Activated naive CD8-positive, alpha-beta T cell treated with anti-CD3 and anti-CD28 coated beads, Interleukin-2, amount 10 ng/mL, durations not matched to agents 7 days and 5 days (primary cell): ENCODE results near the gene CIB2. TPM values are rescaled to one million over a fixed set of nuclear protein-coding genes. Genes with fewer than 3 reads are reported as not detected.
A peak's percentile ranks its signal among the peaks of the same experiment; 100 is the strongest.

Experiments used
- ATAC-seq: fragments of 150-1000 bp; cut with Tn5 transposase; one replicate; pipeline ENCODE4 v1.10.0; 2021; ENCODE audit warnings: low read depth, moderate library complexity
- POLR2A ChIA-PET: fragments of 350-600 bp; sonication (Branson Sonifier 250); formaldehyde crosslinking; loops from one replicate; lab custom pipeline; 2021; ENCODE audit warnings: antibody characterized with exemption; lab: Charles Lee
- DNase-seq: peaks from one replicate; pipeline ENCODE4 v3.0.0; 2021
- H3K27ac Mint-ChIP-seq: one replicate; pipeline ENCODE4 v1.8.0; 2022; ENCODE audit warnings: mild to moderate bottlenecking, mixed read lengths
- H3K27me3 Mint-ChIP-seq: one replicate; pipeline ENCODE4 v1.8.0; 2022; ENCODE audit warnings: mild to moderate bottlenecking, moderate library complexity, mixed read lengths
- H3K36me3 Mint-ChIP-seq: one replicate; pipeline ENCODE4 v1.8.0; 2021; ENCODE audit warnings: mild to moderate bottlenecking, mixed read lengths
- H3K4me1 Mint-ChIP-seq: one replicate; pipeline ENCODE4 v1.8.0; 2021; ENCODE audit warnings: mixed read lengths
- H3K4me3 Mint-ChIP-seq: one replicate; pipeline ENCODE4 v1.8.0; 2022; ENCODE audit warnings: mild to moderate bottlenecking, moderate library complexity, mixed read lengths
- H3K9me3 Mint-ChIP-seq: one replicate; pipeline ENCODE4 v1.8.0; 2021; ENCODE audit warnings: mixed read lengths
- total RNA-seq, 2 experiments: library from RNA; stranded (reverse); gene quantifications; one replicate each; pipeline ENCODE4 v1.2.3, GENCODE V29; 2021

Gene CIB2
- total RNA-seq = 1 to 10 TPM in 1 of 2 experiments, under 1 TPM in 1; 0.88 to 1.5 TPM

- ATAC-seq = peak; percentile 87
- peak; percentile 93 for DNase-seq
- Mint-ChIP-seq H3K27ac (peak within 1 kb of the TSS; percentile 80), H3K36me3 (no peaks in the 10 kb centered on the region), H3K9me3 (no peaks in the 10 kb centered on the region), H3K4me1 (peaks cover 18% of the 10 kb centered on the region), H3K27me3 (peaks cover 3% of the 10 kb centered on the region), H3K4me3 (peak within 1 kb of the TSS; percentile 87)
- POLR2A ChIA-PET = interaction anchor here (0.7 to 2.8 kb wide), 5 partner anchors 17 to 74 kb away, joined by 3 to 16 read pairs (median 5); partner anchors contain the start of gene IDH3A
These were observed at the start of gene CIB2 for GRCh38 chr15:78131295-78132061. CIB2 (minus strand) TSS chr15:78131445; CDS start chr15:78131215, 230 bp downstream.

GRCh38 chr15:78179906-78180305 is 48.7 kb upstream of the CIB2 start:
- H3K27me3 Mint-ChIP-seq = peaks cover 6% of the 10 kb centered on the region
- H3K9me3 Mint-ChIP-seq = no peaks in the 10 kb centered on the region
- DNase-seq = no peak
- no peak for ATAC-seq
- POLR2A ChIA-PET = no interaction called here
- no peak overlapping the region for H3K27ac Mint-ChIP-seq
- H3K4me3 Mint-ChIP-seq = no peak overlapping the region
- peaks cover 6% of the 10 kb centered on the region for H3K4me1 Mint-ChIP-seq
- no peaks in the 10 kb centered on the region for H3K36me3 Mint-ChIP-seq

DNA sequence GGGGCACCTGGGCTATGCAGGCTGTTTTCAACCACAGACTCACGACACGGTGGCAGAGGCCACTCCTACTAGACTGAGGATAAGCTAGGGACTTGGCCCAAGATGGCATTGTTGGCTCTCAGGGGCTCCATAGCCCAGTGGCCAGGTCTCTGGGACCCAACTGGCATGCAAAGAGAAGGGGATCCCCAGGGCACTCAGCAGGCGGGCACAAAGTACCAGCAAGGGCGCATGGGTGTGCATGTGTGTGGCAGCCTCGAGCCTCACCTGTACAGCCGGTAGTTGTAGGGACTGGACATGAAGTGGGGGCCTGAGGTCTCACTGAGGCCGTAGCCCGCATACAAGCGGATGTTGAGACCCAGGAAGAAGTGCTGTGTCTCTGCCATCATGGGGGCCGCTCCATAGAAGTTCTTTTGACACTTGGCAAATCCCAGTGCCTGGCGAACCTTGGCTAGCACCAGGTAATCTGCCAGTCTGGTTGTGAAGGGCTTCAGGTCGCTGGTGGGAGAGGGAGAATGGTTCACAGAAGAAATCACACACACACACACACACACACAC is 48.1 kb upstream of the CIB2 start:
- H3K36me3 Mint-ChIP-seq = peaks cover 2% of the 10 kb centered on the region
- H3K27me3 Mint-ChIP-seq = peaks cover 2% of the 10 kb centered on the region
- DNase-seq (no peak), ATAC-seq (no peak)
- H3K9me3 Mint-ChIP-seq = no peaks in the 10 kb centered on the region
- peaks cover 11% of the 10 kb centered on the region for H3K4me1 Mint-ChIP-seq
- no peak overlapping the region for H3K4me3 Mint-ChIP-seq
- H3K27ac Mint-ChIP-seq = no peak overlapping the region
- POLR2A ChIA-PET = interaction anchor here (0.6 kb wide), 1 partner anchor 66 kb away, joined by 5 read pairs; no protein-coding TSS in a partner anchor

DNA sequence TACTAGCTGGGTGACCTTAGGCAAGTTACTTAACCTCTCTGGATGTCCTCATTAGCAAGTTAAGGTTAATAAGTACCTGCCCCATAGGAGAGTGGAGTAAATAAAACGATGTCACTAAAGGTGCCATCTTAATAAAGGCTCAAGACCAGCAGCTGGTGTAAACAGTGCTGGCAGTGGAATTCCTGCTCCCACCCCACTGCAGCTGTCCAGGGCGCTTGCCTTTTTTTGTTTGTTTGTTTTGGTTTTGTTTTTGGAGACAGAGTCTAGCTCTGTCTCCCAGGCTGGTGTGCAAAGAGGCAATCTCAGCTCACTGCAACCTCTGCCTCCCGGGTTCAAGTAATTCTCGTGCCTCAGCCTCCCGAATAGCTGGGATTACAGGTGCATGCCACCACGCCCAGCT is 46.8 kb upstream of the CIB2 start:
- H3K4me1 Mint-ChIP-seq = peaks cover 22% of the 10 kb centered on the region
- H3K27ac Mint-ChIP-seq = no peak overlapping the region
- DNase-seq (no peak), ATAC-seq (no peak)
- no peaks in the 10 kb centered on the region for H3K9me3 Mint-ChIP-seq
- H3K27me3 Mint-ChIP-seq = no peaks in the 10 kb centered on the region
- POLR2A ChIA-PET = no interaction called here
- H3K36me3 Mint-ChIP-seq = peaks cover 4% of the 10 kb centered on the region
- no peak overlapping the region for H3K4me3 Mint-ChIP-seq

- ATAC-seq (peak; percentile 39), DNase-seq (peak; percentile 56)
- H3K4me1 Mint-ChIP-seq = peaks cover 25% of the 10 kb centered on the region
- H3K27me3 Mint-ChIP-seq = no peaks in the 10 kb centered on the region
- H3K4me3 Mint-ChIP-seq = no peak overlapping the region
- no peak overlapping the region for H3K27ac Mint-ChIP-seq
- POLR2A ChIA-PET = no interaction called here
- H3K36me3 Mint-ChIP-seq = peaks cover 9% of the 10 kb centered on the region
- H3K9me3 Mint-ChIP-seq = no peaks in the 10 kb centered on the region
These were observed 46.2 kb upstream of the CIB2 start for GRCh38 chr15:78177447-78177873.

DNA sequence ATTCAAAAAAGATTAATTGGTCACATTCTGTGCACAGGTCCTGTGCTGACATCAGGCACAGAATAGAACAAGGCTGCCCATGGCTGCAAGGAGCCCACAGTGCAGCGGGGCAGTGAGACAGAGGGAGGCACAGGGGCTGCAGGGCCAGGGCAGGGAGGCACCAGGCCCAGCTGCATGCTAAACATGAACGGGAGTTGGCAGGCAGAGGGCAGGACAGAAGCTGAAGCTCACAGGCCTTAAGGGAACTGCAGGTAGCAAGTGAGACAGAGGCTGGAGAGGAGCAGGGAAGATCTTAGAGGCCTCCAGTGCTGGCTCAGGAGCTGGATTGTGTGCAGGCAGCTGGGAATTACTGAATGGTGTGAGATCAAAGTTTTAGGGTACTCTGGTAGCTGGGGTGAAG is 44.1 kb upstream of the CIB2 start:
- Mint-ChIP-seq H3K4me3 (no peak overlapping the region), H3K9me3 (no peaks in the 10 kb centered on the region), H3K27me3 (no peaks in the 10 kb centered on the region), H3K4me1 (peaks cover 30% of the 10 kb centered on the region), H3K27ac (no peak overlapping the region), H3K36me3 (peaks cover 22% of the 10 kb centered on the region)
- ATAC-seq = no peak
- POLR2A ChIA-PET = no interaction called here
- DNase-seq = no peak

GRCh38 chr15:78174401-78174800 is 43.2 kb upstream of the CIB2 start:
- H3K27ac Mint-ChIP-seq = peak overlapping the region; percentile 66
- H3K36me3 Mint-ChIP-seq = peaks cover 27% of the 10 kb centered on the region
- peak; percentile 63 for ATAC-seq
- H3K27me3 Mint-ChIP-seq = no peaks in the 10 kb centered on the region
- H3K4me1 Mint-ChIP-seq = peaks cover 32% of the 10 kb centered on the region
- POLR2A ChIA-PET = interaction anchor here (0.6 to 1.2 kb wide), 4 partner anchors 12 to 44 kb away, joined by 3 to 5 read pairs (median 4); partner anchors contain the start of gene CIB2
- peak overlapping the region; percentile 18 for H3K4me3 Mint-ChIP-seq
- peak; percentile 65 for DNase-seq
- H3K9me3 Mint-ChIP-seq = no peaks in the 10 kb centered on the region

GRCh38 chr15:78171864-78172472 is 40.7 kb upstream of the CIB2 start:
- Mint-ChIP-seq H3K4me1 (peaks cover 46% of the 10 kb centered on the region), H3K9me3 (no peaks in the 10 kb centered on the region), H3K4me3 (no peak overlapping the region), H3K27me3 (no peaks in the 10 kb centered on the region), H3K36me3 (peaks cover 44% of the 10 kb centered on the region), H3K27ac (no peak overlapping the region)
- DNase-seq (no peak), ATAC-seq (no peak)
- POLR2A ChIA-PET = interaction anchor here (0.8 to 2.2 kb wide), 2 partner anchors 11 to 23 kb away, joined by 3 to 8 read pairs; partner anchors contain the start of gene IDH3A

- no peak for ATAC-seq
- peaks cover 48% of the 10 kb centered on the region for H3K36me3 Mint-ChIP-seq
- peaks cover 51% of the 10 kb centered on the region for H3K4me1 Mint-ChIP-seq
- H3K27me3 Mint-ChIP-seq = no peaks in the 10 kb centered on the region
- H3K9me3 Mint-ChIP-seq = no peaks in the 10 kb centered on the region
- POLR2A ChIA-PET = interaction anchor here (0.5 to 2.2 kb wide), 2 partner anchors 22 to 52 kb away, joined by 3 to 8 read pairs; partner anchors contain the start of gene IDH3A
- no peak for DNase-seq
- H3K27ac Mint-ChIP-seq = peak overlapping the region; percentile 50
- H3K4me3 Mint-ChIP-seq = no peak overlapping the region
These were observed 39.9 kb upstream of the CIB2 start for GRCh38 chr15:78170848-78171773.

DNA sequence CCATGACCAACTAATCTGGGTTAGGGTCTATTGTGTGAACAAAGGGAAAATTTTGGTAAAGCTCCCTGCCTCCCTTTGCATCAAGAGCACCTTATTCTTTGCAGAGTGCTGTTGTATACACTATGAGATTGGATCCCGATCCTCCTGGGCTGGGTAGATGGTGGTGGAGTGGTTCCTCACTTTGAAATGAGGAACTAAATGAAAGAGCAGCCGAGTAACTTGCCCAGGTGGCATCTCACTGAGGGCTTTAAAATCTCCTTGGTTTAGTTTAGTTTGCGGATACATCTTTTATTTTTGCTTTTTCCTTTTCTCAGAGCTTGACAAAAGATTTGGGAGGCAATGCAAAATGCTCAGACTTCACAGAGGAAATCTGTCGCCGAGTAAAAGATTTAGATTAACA is 37.4 kb upstream of the CIB2 start:
- H3K27ac Mint-ChIP-seq = peak overlapping the region; percentile 40
- POLR2A ChIA-PET = interaction anchor here (1.1 to 1.2 kb wide), 2 partner anchors 19 to 20 kb away, joined by 4 to 5 read pairs; partner anchors contain the start of gene IDH3A
- no peak for ATAC-seq
- H3K36me3 Mint-ChIP-seq = peaks cover 59% of the 10 kb centered on the region
- H3K27me3 Mint-ChIP-seq = no peaks in the 10 kb centered on the region
- no peak overlapping the region for H3K4me3 Mint-ChIP-seq
- no peak for DNase-seq
- H3K4me1 Mint-ChIP-seq = peaks cover 37% of the 10 kb centered on the region
- no peaks in the 10 kb centered on the region for H3K9me3 Mint-ChIP-seq

GRCh38 chr15:78167227-78167888 is 36.1 kb upstream of the CIB2 start:
- Mint-ChIP-seq H3K27me3 (no peaks in the 10 kb centered on the region), H3K4me3 (peak overlapping the region; percentile 49)

DNA sequence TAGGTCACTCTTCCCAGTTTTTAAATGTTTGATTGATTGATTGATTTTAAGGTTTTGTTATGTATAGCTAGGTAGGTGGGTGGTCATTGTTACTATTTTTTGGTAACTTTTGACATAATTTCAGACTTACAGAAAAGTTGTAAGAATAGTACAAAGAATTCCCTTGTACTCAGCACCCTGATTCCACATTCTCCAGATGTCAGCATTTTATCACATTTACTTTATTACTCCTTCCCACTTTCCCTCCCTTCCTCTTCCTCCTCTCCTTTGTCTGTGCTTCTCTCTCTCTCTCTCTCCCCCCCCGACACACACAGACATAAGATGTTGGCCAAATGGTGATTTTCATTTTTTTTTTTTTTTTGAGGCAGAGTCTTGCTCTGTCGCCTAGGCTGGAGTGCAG is 32.8 kb upstream of the CIB2 start:
- Mint-ChIP-seq H3K4me1 (peaks cover 18% of the 10 kb centered on the region), H3K36me3 (peaks cover 39% of the 10 kb centered on the region), H3K27ac (no peak overlapping the region), H3K4me3 (no peak overlapping the region), H3K27me3 (no peaks in the 10 kb centered on the region), H3K9me3 (no peaks in the 10 kb centered on the region)
- ATAC-seq (no peak), DNase-seq (no peak)
- POLR2A ChIA-PET = no interaction called here

More at GRCh38 chr15:78167227-78167888, 36.1 kb upstream of the CIB2 start:
- peaks cover 29% of the 10 kb centered on the region for H3K4me1 Mint-ChIP-seq
- H3K27ac Mint-ChIP-seq = peak overlapping the region; percentile 80
- ATAC-seq = peak; percentile 100
- POLR2A ChIA-PET = interaction anchor here (1.2 kb wide), 1 partner anchor 17 kb away, joined by 4 read pairs; no protein-coding TSS in a partner anchor
- no peaks in the 10 kb centered on the region for H3K9me3 Mint-ChIP-seq
- no peak for DNase-seq
- H3K36me3 Mint-ChIP-seq = peaks cover 54% of the 10 kb centered on the region
